Ovary (tissue), 3 donors: ENCODE results near the gene ATXN1.

Experiments used
- CTCF ChIP-seq, 3 donors: fragments of 450-650 bp in 2 of 3; fragments of 200-600 bp in 1 of 3; IDR thresholded peaks; one replicate each; pipeline versions ENCODE4 v1.5.1 to v1.8.0; 2016 to 2022; ENCODE audit warnings: antibody characterized with exemption in 3 of 3, mild to moderate bottlenecking in 1 of 3
- EP300 ChIP-seq: sonication (generic); formaldehyde crosslinking; IDR thresholded peaks from one replicate; pipeline ENCODE4 v1.6.1; 2017; ENCODE audit warnings: antibody characterized with exemption
- POLR2A ChIP-seq: fragments of 450-650 bp; IDR thresholded peaks from one replicate; pipeline ENCODE4 v1.6.1; 2017; ENCODE audit warnings: antibody characterized with exemption, mild to moderate bottlenecking, moderate library complexity
- donor health status: DM: no; HTN: no; CAD: no.

- TF ChIP-seq POLR2A (no peak), CTCF (IDR thresholded peaks at IDR 0.05) (no peak), EP300 (no peak)
Observed at GRCh38 chr6:16399158-16399557, 362.1 kb downstream of the ATXN1 start.
